ENCODE measurements around the gene PAN2.

GRCh38 chr12:56321027-56321426, 12.8 kb downstream of the PAN2 start:
- TF ChIP-seq, protein P1, sequence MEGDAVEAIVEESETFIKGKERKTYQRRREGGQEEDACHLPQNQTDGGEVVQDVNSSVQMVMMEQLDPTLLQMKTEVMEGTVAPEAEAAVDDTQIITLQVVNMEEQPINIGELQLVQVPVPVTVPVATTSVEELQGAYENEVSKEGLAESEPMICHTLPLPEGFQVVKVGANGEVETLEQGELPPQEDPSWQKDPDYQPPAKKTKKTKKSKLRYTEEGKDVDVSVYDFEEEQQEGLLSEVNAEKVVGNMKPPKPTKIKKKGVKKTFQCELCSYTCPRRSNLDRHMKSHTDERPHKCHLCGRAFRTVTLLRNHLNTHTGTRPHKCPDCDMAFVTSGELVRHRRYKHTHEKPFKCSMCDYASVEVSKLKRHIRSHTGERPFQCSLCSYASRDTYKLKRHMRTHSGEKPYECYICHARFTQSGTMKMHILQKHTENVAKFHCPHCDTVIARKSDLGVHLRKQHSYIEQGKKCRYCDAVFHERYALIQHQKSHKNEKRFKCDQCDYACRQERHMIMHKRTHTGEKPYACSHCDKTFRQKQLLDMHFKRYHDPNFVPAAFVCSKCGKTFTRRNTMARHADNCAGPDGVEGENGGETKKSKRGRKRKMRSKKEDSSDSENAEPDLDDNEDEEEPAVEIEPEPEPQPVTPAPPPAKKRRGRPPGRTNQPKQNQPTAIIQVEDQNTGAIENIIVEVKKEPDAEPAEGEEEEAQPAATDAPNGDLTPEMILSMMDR (IDR thresholded peaks at IDR 0.05), result no peak
- TF ChIP-seq POLR2A (IDR thresholded peaks at IDR 0.05) (no peak), POLR2AphosphoS5 (IDR thresholded peaks at IDR 0.05) (no peak)

Data from breast epithelium (tissue), 3 donors.